IMR-90 (cell line): Measurements from ENCODE around the gene PRUNE2. TPM values are rescaled to one million over a fixed set of nuclear protein-coding genes. Genes with fewer than 3 reads are reported as not detected.
A peak's percentile ranks its signal among the peaks of the same experiment; 100 is the strongest.

Experiments used
- ATAC-seq: fragments of 200-7000 bp; cut with Tn5 transposase; 2 replicates; pipeline ENCODE4 v1.9.1; 2020; ENCODE audit warnings: low read depth, mild to moderate bottlenecking, moderate library complexity
- BruUV-seq: library from RNA; stranded (reverse); fragments of 400-500 nt; replicated peaks from 2 replicates; lab custom pipeline; 2021; lab: Mats Ljungman, UMichigan
- CTCF ChIA-PET: fragments of 300-600 bp; formaldehyde crosslinking; extraction: SDS; loops from one replicate; lab custom pipeline; 2021; ENCODE audit warnings: antibody characterized with exemption; lab: Yijun Ruan, JAX
- POLR2A ChIA-PET: fragments of 300-600 bp; sonication (Branson Sonifier 250); formaldehyde crosslinking; loops from one replicate; lab custom pipeline; 2022; ENCODE audit warnings: antibody characterized with exemption; ENCODE audit not compliant: unreplicated experiment; lab: Charles Lee
- DNase-seq: peaks from one replicate; pipeline ENCODE4 v3.0.0; 2013
- H2AFZ ChIP-seq: replicated peaks from 2 replicates; pipeline ENCODE3; 2013; ENCODE audit warnings: low read length, mild to moderate bottlenecking; ENCODE audit not compliant: poor library complexity
- H2AK5ac ChIP-seq: 2 replicates; pipeline ENCODE4 v1.6.1; 2013; ENCODE audit warnings: low read depth, low read length, inconsistent platforms
- H2AK9ac ChIP-seq: replicated peaks from 2 replicates; pipeline ENCODE3; 2013; ENCODE audit warnings: mild to moderate bottlenecking, low read depth, low read length, moderate library complexity; ENCODE audit not compliant: poor library complexity
- H2BK120ac ChIP-seq: 2 replicates; pipeline ENCODE4 v1.6.1; 2013; ENCODE audit warnings: low read depth, low read length, inconsistent platforms
- H2BK15ac ChIP-seq: 3 replicates; pipeline ENCODE4 v1.6.1; 2013; ENCODE audit warnings: low read depth, low read length, inconsistent platforms
- H2BK20ac ChIP-seq: 2 replicates; pipeline ENCODE4 v1.6.1; 2013; ENCODE audit warnings: low read depth, mild to moderate bottlenecking, inconsistent platforms, low read length, moderate library complexity
- H2BK5ac ChIP-seq: 2 replicates; pipeline ENCODE4 v1.6.1; 2013; ENCODE audit warnings: mild to moderate bottlenecking, low read depth, low read length, inconsistent platforms; ENCODE audit not compliant: poor library complexity, severe bottlenecking
- H3K14ac ChIP-seq: replicated peaks from 2 replicates; pipeline ENCODE4 v1.6.1; 2013; ENCODE audit warnings: low read depth, low read length, inconsistent platforms
- H3K18ac ChIP-seq: 2 replicates; pipeline ENCODE4 v1.6.1; 2013; ENCODE audit warnings: low read depth, low read length, control low read depth
- H3K23ac ChIP-seq: 2 replicates; pipeline ENCODE4 v1.6.1; 2013; ENCODE audit warnings: low read depth, low read length, inconsistent platforms
- H3K27ac ChIP-seq: 2 replicates; pipeline ENCODE4 v1.5.1; 2013; ENCODE audit warnings: mild to moderate bottlenecking, control low read depth, low read length; ENCODE audit not compliant: insufficient read depth
- H3K27me3 ChIP-seq: 2 replicates; pipeline ENCODE4 v1.6.1; 2013; ENCODE audit warnings: low read length; ENCODE audit not compliant: control insufficient read depth, insufficient read depth
- H3K36me3 ChIP-seq: 2 replicates; pipeline ENCODE4 v1.6.1; 2013; ENCODE audit warnings: low read length, mixed read lengths; ENCODE audit not compliant: control insufficient read depth, insufficient read depth
- H3K4ac ChIP-seq: 2 replicates; pipeline ENCODE4 v1.6.1; 2013; ENCODE audit warnings: low read depth, low read length, inconsistent platforms
- H3K4me1 ChIP-seq: 2 replicates; pipeline ENCODE4 v1.6.1; 2013; ENCODE audit warnings: low read length, mixed read lengths; ENCODE audit not compliant: control insufficient read depth, insufficient read depth
- H3K4me2 ChIP-seq: 2 replicates; pipeline ENCODE4 v1.6.1; 2013; ENCODE audit warnings: low read depth, mild to moderate bottlenecking, control low read depth, low read length, moderate library complexity
- H3K4me3 ChIP-seq: 2 replicates; pipeline ENCODE4 v1.5.1; 2013; ENCODE audit warnings: low read depth, mild to moderate bottlenecking, control low read depth, low read length, moderate library complexity; ENCODE audit not compliant: insufficient read depth
- H3K56ac ChIP-seq: 2 replicates; pipeline ENCODE4 v1.6.1; 2013; ENCODE audit warnings: low read length, inconsistent platforms; ENCODE audit not compliant: insufficient read depth; ENCODE audit errors: extremely low read depth
- H3K79me1 ChIP-seq, 2 experiments: 2 replicates each; pipeline ENCODE4 v1.6.1; 2013; ENCODE audit warnings: low read length in 2 of 2, inconsistent platforms in 1 of 2, low read depth in 1 of 2
- H3K9ac ChIP-seq: 2 replicates; pipeline ENCODE4 v1.6.1; 2013; ENCODE audit warnings: low read depth, low read length, control low read depth
- H3K9me1 ChIP-seq: 2 replicates; pipeline ENCODE4 v1.6.1; 2013; ENCODE audit warnings: low read length, inconsistent platforms; ENCODE audit not compliant: insufficient read depth
- H3K9me3 ChIP-seq: 2 replicates; pipeline ENCODE4 v1.6.1; 2013; ENCODE audit warnings: low read length; ENCODE audit not compliant: control insufficient read depth, insufficient read depth
- H4K20me1 ChIP-seq: 2 replicates; pipeline ENCODE4 v1.6.1; 2013; ENCODE audit warnings: low read length, inconsistent platforms; ENCODE audit not compliant: insufficient read depth
- H4K5ac ChIP-seq: 2 replicates; pipeline ENCODE4 v1.6.1; 2013; ENCODE audit warnings: mild to moderate bottlenecking, low read depth, low read length, control low read depth
- H4K8ac ChIP-seq, 2 experiments: 2 replicates each; pipeline ENCODE4 v1.6.1; 2013; ENCODE audit warnings: low read depth in 2 of 2, low read length in 2 of 2, control low read depth in 1 of 2, inconsistent platforms in 1 of 2
- H4K91ac ChIP-seq: 2 replicates; pipeline ENCODE4 v1.6.1; 2013; ENCODE audit warnings: low read depth, low read length, inconsistent platforms; ENCODE audit not compliant: insufficient read depth
- BHLHE40 ChIP-seq: fragments of 150-350 bp; IDR thresholded peaks from 2 replicates; pipeline ENCODE4 v1.6.1; 2016; ENCODE audit warnings: mild to moderate bottlenecking, low read depth, low read length
- FOS ChIP-seq: fragments of 150-350 bp; IDR thresholded peaks from 2 replicates; pipeline ENCODE4 v1.6.1; 2016; ENCODE audit warnings: low read depth, low read length
- MAZ ChIP-seq: IDR thresholded peaks from 2 replicates; pipeline ENCODE4 v1.6.1; 2012; ENCODE audit warnings: low read depth, mild to moderate bottlenecking, low read length, improper control_type of control experiment, moderate library complexity, borderline replicate concordance
- RAD21 ChIP-seq: IDR thresholded peaks from 2 replicates; pipeline ENCODE4 v1.6.1; 2012; ENCODE audit warnings: low read length, improper control_type of control experiment
- RCOR1 ChIP-seq: IDR thresholded peaks from 2 replicates; pipeline ENCODE4 v1.6.1; 2012; ENCODE audit warnings: mild to moderate bottlenecking, low read length, improper control_type of control experiment; ENCODE audit not compliant: insufficient replicate concordance
- RFX5 ChIP-seq: IDR thresholded peaks from 2 replicates; pipeline ENCODE4 v1.8.0; 2012; ENCODE audit warnings: low read depth, mild to moderate bottlenecking, low read length, moderate library complexity
- SMC3 ChIP-seq: fragments of 150-350 bp; IDR thresholded peaks from 2 replicates; pipeline ENCODE4 v1.6.1; 2016; ENCODE audit warnings: low read depth, mild to moderate bottlenecking, antibody characterized with exemption, low read length, moderate library complexity
- WGBS, 2 experiments: methylation state at CpG; one replicate each; pipeline versions ENCODE4 v1.1.5 to v1.1.7; 2013; ENCODE audit warnings: missing lambda C conversion rate in 2 of 2; ENCODE audit not compliant: insufficient read length in 1 of 2; ENCODE audit errors: extremely low coverage in 2 of 2; 5-methylcytosine and 5-hydroxymethylcytosine counted together
- dilution Hi-C: fragments of 300-500 bp; cut with HindIII; formaldehyde crosslinking; loops from one replicate; pipeline ENCODE4 v1.14.3; 2018; ENCODE audit warnings: low sequenced_read_pairs; ENCODE audit not compliant: unreplicated experiment
- in situ Hi-C: fragments of 300-500 bp; cut with MboI; formaldehyde crosslinking; loops from 3 replicates; pipeline ENCODE4 v1.14.3; 2019; ENCODE audit warnings: low sequenced_read_pairs, inconsistent platforms, mixed read lengths
- intact Hi-C: fragments of 100-400 bp; cut with micrococcal nuclease; formaldehyde crosslinking; loops from 2 replicates; pipeline ENCODE4 v1.10.0; 2022
- polyA plus RNA-seq, 3 experiments: library from polyadenylated mRNA; depleted of rRNA; stranded (reverse); fragments of >200 nt; gene quantifications; 2 replicates each; pipeline ENCODE4 v1.2.3, GENCODE V29; 2012; ENCODE audit warnings: low replicate concordance in 1 of 3
- total RNA-seq: library from RNA; depleted of rRNA; stranded (reverse); fragments of >200 nt; gene quantifications from 2 replicates; pipeline ENCODE4 v1.2.3, GENCODE V29; 2012
- TF ChIP-seq, protein P1 (sequence below): conservative IDR thresholded peaks from 2 replicates; pipeline ENCODE4 v1.5.1; 2012; ENCODE audit warnings: mild to moderate bottlenecking, low read depth, low read length, improper control_type of control experiment

Gene PRUNE2
- total and polyA plus RNA-seq, 2 of the 4 experiments (the other 2 are of a cell fraction): 0.70 to 1.6 TPM

DNA sequence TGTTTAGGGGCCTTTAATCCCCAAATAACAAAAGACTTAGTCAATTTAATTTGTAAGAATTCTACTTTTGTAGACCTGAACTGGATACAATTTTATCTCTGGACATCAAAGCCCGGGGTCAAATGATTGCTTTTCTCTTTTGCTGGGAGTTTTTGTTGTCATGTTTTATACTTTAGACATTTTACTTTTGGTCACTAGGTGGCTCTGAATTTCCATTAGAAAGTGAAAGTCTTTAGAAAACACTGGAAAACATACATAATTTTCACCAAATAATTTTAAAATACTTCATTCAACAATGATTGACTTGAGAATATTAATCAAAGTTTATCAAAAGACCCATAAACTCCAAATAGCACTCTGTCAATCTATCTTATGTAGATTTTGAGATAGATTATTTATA lies 144.5 kb downstream of the PRUNE2 start:
- intact Hi-C loops (loop anchor here (1.0 to 2.0 kb wide), 2 partner anchors 227 to 389 kb away; no protein-coding TSS in a partner anchor), dilution Hi-C loops (no loop called here), in situ Hi-C loops (no loop called here)
- Histone ChIP-seq H3K56ac (no peak overlapping the region), H3K27me3 (peaks cover 5% of the 10 kb centered on the region), H2BK5ac (no peak overlapping the region), H3K36me3 (no peaks in the 10 kb centered on the region), H2BK15ac (no peak overlapping the region), H2AFZ (no peak overlapping the region), H3K4me2 (no peak overlapping the region; the same call in 1 of the 2 replicates), H3K9ac (no peak overlapping the region), H4K20me1 (no peaks in the 10 kb centered on the region), H2BK20ac (no peak overlapping the region), H3K27ac (no peak overlapping the region), H3K4me3 (no peak overlapping the region), H2AK9ac (no peak overlapping the region), H2BK120ac (no peak overlapping the region), H3K79me1 (no peaks in the 10 kb centered on the region), H4K5ac (no peak overlapping the region), H3K4me1 (no peaks in the 10 kb centered on the region), H3K4ac (no peak overlapping the region), H3K14ac (no peak overlapping the region), H3K9me1 (no peaks in the 10 kb centered on the region), H2AK5ac (no peak overlapping the region), H4K8ac (no peak overlapping the region), H3K18ac (no peak overlapping the region), H3K23ac (no peak overlapping the region), H3K9me3 (no peaks in the 10 kb centered on the region), H4K91ac (no peak overlapping the region)
- WGBS, 2 experiments: no CpG with 5 or more reads among the region's 1 CpG
- BruUV-seq: no TSS peak
- TF ChIP-seq SMC3: peak; percentile 41; the same call in 1 of the 2 replicates
- no peak for TF ChIP-seq BHLHE40
- TF ChIP-seq MAZ: no peak
- no peak for TF ChIP-seq RFX5
- no peak for TF ChIP-seq RCOR1
- TF ChIP-seq FOS: no peak
- TF ChIP-seq, protein P1, sequence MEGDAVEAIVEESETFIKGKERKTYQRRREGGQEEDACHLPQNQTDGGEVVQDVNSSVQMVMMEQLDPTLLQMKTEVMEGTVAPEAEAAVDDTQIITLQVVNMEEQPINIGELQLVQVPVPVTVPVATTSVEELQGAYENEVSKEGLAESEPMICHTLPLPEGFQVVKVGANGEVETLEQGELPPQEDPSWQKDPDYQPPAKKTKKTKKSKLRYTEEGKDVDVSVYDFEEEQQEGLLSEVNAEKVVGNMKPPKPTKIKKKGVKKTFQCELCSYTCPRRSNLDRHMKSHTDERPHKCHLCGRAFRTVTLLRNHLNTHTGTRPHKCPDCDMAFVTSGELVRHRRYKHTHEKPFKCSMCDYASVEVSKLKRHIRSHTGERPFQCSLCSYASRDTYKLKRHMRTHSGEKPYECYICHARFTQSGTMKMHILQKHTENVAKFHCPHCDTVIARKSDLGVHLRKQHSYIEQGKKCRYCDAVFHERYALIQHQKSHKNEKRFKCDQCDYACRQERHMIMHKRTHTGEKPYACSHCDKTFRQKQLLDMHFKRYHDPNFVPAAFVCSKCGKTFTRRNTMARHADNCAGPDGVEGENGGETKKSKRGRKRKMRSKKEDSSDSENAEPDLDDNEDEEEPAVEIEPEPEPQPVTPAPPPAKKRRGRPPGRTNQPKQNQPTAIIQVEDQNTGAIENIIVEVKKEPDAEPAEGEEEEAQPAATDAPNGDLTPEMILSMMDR: peak; percentile 50
- peak; percentile 35 for TF ChIP-seq RAD21
- ChIA-PET POLR2A (no interaction called here), CTCF (interaction anchor here (0.6 to 1.1 kb wide), 3 partner anchors 226 to 451 kb away, joined by 3 to 6 read pairs (median 4); no protein-coding TSS in a partner anchor)
- DNase-seq (peak; percentile 7), ATAC-seq (no peak; the same call in 1 of the 2 replicates)
